Activated gamma-delta T cell treated with Interleukin-2 at 50 U/mL for 16 hours (primary cell): Measurements from ENCODE around the gene PREX1.
A peak's percentile ranks its signal among the peaks of the same experiment; 100 is the strongest.

ENCODE experiments used
- DNase-seq: peaks from one replicate; pipeline ENCODE4 v3.0.0-alpha.2; 2020

PREX1 gene

DNA sequence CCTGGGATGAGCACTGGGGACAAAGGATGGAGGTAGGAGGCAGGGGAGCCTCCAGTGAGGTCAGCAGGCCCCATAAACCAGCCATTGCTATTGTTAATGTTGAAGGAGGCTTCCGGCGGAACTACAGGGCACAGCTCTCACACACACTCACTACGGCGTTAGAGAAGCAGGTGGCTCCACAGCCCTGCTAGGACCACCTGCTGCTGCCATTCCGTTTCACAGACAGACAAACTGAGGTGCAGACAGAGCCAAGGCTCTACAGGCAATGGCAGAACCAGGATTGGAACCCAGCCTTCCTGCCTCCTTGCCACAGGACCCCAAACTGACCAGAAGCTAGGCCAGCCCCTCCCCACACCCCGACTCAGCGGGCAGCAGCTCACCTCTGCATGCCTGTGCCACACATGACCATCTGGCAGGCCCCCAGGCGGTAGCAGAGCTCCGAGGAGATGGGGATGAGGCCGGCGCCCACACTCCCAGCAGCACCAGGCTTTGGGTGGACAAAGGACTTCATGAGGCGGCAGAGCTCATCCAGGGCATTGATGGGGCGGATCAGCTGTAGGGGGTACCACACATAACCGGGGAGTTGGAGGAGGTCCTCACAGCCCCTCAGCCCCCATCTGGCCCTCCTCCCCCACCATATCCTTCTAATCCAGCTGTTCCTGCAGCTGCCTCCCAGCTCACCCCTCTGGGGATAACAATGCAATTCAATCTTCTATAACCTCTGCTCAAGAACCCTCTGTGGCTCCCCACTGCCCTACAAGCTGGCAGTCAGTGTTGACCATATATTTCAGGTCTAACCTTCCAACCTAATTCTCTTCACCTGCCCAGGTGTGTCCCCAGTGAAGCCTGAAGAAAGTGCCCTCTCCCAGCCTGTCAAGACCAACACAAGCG is 198.5 kb downstream of the PREX1 start:
- no peak for DNase-seq

GRCh38 chr20:48627737-48628128 is 200.1 kb downstream of the PREX1 start:
- DNase-seq = no peak

DNA sequence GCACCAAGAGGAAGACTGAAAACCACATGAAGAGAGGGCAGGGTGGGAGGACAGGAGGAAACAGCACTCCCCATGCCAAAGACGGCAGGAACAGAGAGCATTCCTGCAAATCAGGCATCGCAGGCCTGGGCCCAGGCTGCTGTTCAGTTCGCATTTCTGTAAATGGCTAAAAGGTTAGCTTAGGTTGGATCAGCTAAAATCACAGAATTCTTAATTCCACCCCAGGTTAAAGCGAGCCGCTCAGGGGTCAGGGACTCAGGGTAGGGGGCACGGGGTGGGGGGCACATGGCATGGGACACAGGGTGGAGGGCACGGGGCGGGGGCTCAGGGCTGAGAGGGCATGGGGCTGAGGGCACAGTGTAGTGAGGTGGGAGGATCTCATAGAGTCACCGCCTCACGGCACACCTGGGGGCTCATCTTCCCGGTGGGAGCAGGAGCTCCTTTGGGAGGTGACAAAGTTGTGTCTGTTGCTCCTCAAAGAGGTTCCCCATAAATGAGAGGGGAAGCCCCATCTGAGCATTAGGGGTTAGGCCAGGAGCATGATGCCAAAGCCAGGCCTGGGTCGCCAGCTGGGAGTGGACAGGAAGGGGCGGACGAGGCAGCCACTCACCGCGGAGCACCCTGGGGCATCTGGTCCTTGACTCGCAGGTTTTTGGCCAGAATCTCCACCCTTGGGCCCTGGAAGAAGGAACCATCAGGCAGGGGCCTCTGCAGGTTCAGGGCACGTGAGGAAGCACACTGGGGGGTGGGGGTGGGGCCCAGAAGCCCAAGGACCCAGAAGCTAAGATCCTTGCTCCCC is 200.7 kb downstream of the PREX1 start:
- no peak for DNase-seq

DNA sequence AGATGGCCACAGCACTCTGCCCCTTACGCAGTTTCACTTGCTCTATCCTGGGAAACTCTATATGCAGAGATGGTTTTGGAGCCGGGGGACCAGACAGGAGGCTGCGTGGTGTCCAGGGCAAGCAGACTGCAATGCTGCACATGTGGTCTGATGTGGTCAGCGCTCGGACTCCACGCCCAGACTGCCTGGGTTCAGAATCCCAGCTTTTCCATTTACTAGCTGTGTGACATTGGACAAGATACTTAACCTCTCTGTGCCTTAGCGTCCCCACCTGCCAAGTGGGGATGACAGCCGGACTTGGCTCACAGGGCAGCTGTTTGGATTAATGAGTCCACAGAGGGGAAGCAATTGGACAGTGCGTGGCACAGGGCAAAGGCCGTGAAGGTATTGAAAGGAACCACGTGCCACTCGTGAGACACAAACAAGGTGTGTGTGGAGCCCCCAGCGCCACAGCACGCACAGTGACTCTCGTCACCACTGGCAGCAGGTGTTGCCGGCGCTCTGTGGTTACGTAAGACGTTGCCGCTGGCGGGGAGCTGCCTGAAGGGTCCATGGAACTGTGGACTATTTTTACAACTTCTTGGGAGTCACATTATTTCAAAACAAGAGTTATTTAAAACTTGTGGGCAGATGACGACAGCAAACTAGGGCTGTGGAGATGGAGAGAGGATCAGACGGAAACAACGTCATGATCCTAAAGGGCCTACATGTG is 201.4 kb downstream of the PREX1 start:
- no peak for DNase-seq

GRCh38 chr20:48625136-48625900 is 202.5 kb downstream of the PREX1 start:
- DNase-seq = no peak

GRCh38 chr20:48624315-48625020 is 203.3 kb downstream of the PREX1 start:
- DNase-seq = no peak

GRCh38 chr20:48623906-48624265 is 203.9 kb downstream of the PREX1 start:
- DNase-seq = no peak

GRCh38 chr20:48623176-48623905 is 204.5 kb downstream of the PREX1 start:
- no peak for DNase-seq

DNA sequence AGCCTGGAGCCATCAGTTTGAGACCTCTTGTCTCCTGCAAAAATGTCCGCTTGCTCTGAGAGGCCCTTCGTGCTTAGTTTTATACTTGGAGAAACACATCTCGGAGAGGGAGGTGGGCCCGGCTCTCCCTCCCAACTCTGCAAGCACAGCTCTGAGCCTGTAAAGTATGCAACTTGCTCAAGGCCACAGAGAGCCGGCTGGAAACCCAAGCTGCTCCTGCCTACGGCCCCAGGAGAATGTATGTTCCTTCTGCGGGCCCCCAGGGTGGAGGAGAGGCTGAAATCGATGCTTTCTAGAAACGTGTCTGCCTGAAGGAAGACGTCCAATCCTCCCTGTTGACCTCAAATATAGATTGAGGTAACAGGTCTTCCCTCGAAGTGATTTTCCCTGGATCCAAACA is 205.4 kb downstream of the PREX1 start:
- DNase-seq = no peak

- DNase-seq = no peak
Measured at GRCh38 chr20:48621376-48622078, 206.3 kb downstream of the PREX1 start.

GRCh38 chr20:48620507-48621375 is 207.1 kb downstream of the PREX1 start:
- DNase-seq = peak; percentile 57

GRCh38 chr20:48620154-48620506 is 207.7 kb downstream of the PREX1 start:
- no peak for DNase-seq

DNA sequence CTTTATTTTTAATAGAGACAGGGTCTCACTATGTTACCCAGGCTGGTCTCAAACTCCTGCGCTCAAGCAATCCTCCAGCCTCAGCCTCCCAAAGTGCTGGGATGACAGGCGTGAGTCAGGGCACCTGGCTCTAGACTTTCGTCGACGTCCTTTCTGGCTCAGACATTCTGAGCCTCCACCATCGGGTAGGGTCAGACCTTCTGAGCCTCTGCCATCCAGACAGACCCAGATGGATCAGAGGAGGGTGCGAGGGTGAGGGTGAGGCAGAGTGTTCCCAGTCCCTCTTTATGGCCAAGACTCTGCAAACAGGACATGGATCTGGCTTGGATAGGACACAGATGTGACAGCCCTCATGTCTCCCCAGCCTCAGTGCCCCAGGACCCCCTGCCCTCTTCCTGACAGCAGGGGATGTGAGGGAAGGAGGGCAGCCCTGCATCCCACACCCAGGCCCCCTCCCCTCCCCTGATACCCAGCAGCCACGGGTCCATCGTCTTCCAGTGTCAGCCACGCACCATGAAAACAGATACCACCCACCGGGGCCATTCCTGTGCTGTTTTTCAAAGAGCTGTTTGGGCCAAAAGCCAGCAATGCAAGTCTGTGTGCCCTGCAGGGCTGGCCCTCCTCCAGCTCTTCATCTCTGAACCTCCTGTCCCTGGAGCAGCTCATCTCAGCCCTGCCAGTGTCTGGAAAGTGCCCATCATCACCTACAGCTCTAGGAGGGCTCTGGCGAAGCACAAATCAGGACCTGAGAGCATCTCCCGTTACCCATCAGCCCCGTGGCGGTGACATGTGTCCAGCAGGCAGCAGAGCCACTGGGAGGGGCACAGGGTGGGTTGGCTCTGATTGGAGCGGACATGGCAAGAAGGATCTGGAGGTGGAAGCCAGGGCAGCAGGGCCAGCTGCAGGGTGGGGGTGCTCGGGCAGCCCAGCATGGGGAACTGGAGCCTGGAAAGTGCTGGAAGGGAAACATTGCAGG is 208.4 kb downstream of the PREX1 start:
- no peak for DNase-seq

GRCh38 chr20:48618631-48619030 is 209.2 kb downstream of the PREX1 start:
- no peak for DNase-seq

- no peak for DNase-seq
Measured at GRCh38 chr20:48618052-48618451, 209.7 kb downstream of the PREX1 start.

DNA sequence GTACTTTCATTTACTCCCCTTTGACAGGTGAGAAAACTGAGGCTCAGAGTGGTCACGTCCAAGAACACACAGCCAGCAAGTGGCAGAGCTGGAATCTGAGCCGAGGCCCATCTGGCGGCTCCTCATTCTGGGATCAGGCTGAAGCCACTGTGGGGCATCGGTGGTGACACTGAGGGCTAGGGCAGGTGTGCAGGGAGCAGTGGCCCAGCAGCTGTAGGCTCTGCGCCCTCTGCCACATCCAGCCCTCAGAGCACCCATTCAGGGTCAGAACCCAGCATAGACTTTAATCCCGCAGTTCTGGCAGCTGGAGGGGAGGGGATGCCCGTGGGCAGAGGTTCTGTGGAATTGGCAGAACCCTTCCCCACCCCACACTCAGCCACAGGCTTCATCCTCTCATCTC is 210.3 kb downstream of the PREX1 start:
- DNase-seq = no peak

DNA sequence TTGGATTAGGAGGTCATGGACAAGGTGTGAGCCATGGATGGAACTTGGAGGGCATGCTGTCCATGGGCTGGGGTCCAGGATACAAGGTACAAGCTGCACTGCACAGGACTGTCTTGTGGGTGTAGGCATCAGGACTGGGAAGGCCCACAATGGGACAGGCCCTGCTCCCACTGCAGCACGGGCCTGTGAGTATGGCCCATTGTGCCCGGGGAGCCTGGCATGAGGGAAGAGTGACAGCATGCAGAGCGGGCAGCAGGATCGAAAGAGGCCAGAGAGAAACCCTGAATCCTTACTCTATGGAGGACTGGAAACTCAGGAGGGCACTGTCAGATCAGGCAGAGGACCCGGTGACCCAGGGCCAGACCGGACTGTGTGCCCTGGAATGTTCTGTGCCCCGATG is 211.3 kb downstream of the PREX1 start:
- DNase-seq = no peak

GRCh38 chr20:48615871-48616270 is 211.9 kb downstream of the PREX1 start:
- DNase-seq = no peak
